Gastrocnemius medialis (tissue), 4 donors: Measurements from ENCODE around the gene UBE2Q1. TPM values are rescaled to one million over a fixed set of nuclear protein-coding genes. Genes with fewer than 3 reads are reported as not detected.

Experiments
- ATAC-seq, 2 donors: fragments of 150-250 bp; one replicate each; pipeline ENCODE4 v1.9.1; 2016
- DNase-seq, 2 donors: peaks; one replicate each; pipeline ENCODE4 v3.0.0-alpha.2; 2019
- H3K27ac ChIP-seq, 4 donors: fragments of 200-600 bp; sonication (generic); 1 replicate in 1 of 4; 2 replicates in 3 of 4; pipeline ENCODE4 v1.5.1; 2016 to 2018; ENCODE audit warnings: mild to moderate bottlenecking in 2 of 4, moderate library complexity in 1 of 4
- H3K27me3 ChIP-seq, 3 donors: fragments of 200-600 bp; sonication (generic) in 2 of 3; 1 replicate in 1 of 3; 2 replicates in 2 of 3; pipeline versions ENCODE4 v1.5.1 to v1.6.0; 2016 to 2019; ENCODE audit warnings: mild to moderate bottlenecking in 1 of 3, moderate library complexity in 1 of 3
- H3K36me3 ChIP-seq, 2 donors: fragments of 200-600 bp; sonication (generic) in 1 of 2; one replicate each; pipeline ENCODE4 v1.5.1; 2017 to 2018
- H3K4me1 ChIP-seq, 2 donors: fragments of 200-600 bp; sonication (generic) in 1 of 2; one replicate each; pipeline ENCODE4 v1.5.1; 2016 to 2017; ENCODE audit warnings: mild to moderate bottlenecking in 2 of 2
- H3K4me3 ChIP-seq, 4 donors: fragments of 200-600 bp; sonication (generic) in 3 of 4; 1 replicate in 1 of 4; 2 replicates in 3 of 4; pipeline ENCODE4 v1.5.1; 2016 to 2019; ENCODE audit warnings: mild to moderate bottlenecking in 2 of 4
- H3K9me3 ChIP-seq, 3 donors: fragments of 200-600 bp; sonication (generic) in 2 of 3; 1 replicate in 1 of 3; 2 replicates in 2 of 3; pipeline ENCODE4 v1.5.1; 2016 to 2019
- CTCF ChIP-seq, 5 experiments: fragments of 450-650 bp in 3 of 5; fragments of 200-600 bp in 2 of 5; sonication (generic) in 2 of 5; IDR thresholded peaks in 4 of 5; conservative IDR thresholded peaks in 1 of 5; 1 replicate in 4 of 5; 2 replicates in 1 of 5; pipeline ENCODE4 v1.5.1; 2016 to 2019; ENCODE audit warnings: antibody characterized with exemption in 5 of 5, mild to moderate bottlenecking in 3 of 5, moderate library complexity in 3 of 5
- POLR2A ChIP-seq, 2 donors: fragments of 450-650 bp; IDR thresholded peaks; one replicate each; pipeline ENCODE4 v1.6.1; 2017; ENCODE audit warnings: antibody characterized with exemption in 2 of 2, mild to moderate bottlenecking in 2 of 2, moderate library complexity in 2 of 2
- in situ Hi-C, 4 donors: fragments of 200-750 bp; cut with MboI; loops; one replicate each; pipeline versions ENCODE4 v1.15.0 to v1.8.0; 2017; ENCODE audit warnings: low sequenced_read_pairs in 4 of 4
- intact Hi-C: fragments of 100-400 bp; cut with DNase I; formaldehyde crosslinking; loops from one replicate; pipeline ENCODE4 v1.15.1; 2023; ENCODE audit warnings: low total_unique reads
- total RNA-seq, 4 donors: library from RNA; depleted of rRNA; stranded (reverse); fragments of >200 nt; gene quantifications; one replicate each; pipeline versions ENCODE4 v1.1.0 to v1.2.3, GENCODE V29; 2016

Gene UBE2Q1
- total RNA-seq, 4 donors from 2014 or later, result 18.8 to 42.8 (median 24.1) TPM

- in situ Hi-C loops, result no loop called here
- TF ChIP-seq CTCF (IDR thresholded peaks at IDR 0.05 in 4 of 5, conservative IDR thresholded peaks at IDR 0.05 in 1 of 5), result no peak
- TF ChIP-seq POLR2A (IDR thresholded peaks at IDR 0.05), result no peak
- Histone ChIP-seq H3K4me3 (no peak overlapping the region), H3K36me3 (peaks cover 15 to 100% of the 10 kb centered on the region in 2 donors), H3K9me3 (no peaks in the 10 kb centered on the region), H3K4me1 (no peaks in the 10 kb centered on the region), H3K27me3 (no peaks in the 10 kb centered on the region), H3K27ac (no peak overlapping the region)
- intact Hi-C loops, result no loop called here
- ATAC-seq (no peak), DNase-seq (no peak)
Measured at GRCh38 chr1:154586641-154587040, 28.2 kb upstream of the UBE2Q1 start.

DNA sequence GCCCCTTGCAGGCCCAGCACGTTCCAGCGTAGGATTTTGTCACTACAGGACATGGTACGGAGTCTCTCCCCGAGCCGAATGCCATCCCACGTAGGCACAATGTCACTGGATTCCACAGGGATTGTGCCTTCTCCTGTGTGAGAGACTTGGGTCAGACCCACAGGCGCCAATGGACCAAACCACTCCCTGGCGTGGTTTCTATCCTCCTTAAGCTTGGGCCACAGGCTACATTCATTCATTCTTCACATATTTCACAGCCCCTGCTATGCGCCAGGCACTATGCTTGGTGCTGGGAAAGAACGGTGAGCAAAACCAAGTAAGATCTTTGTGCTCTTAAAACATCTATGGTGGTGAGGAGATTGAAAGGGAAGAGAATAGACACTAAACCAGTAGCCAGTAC is 27.8 kb upstream of the UBE2Q1 start:
- intact Hi-C loops, result no loop called here
- peaks cover 15 to 100% of the 10 kb centered on the region in 2 donors for H3K36me3 ChIP-seq
- in situ Hi-C loops, result no loop called here
- no peak for ATAC-seq
- H3K4me3 ChIP-seq, result no peak overlapping the region
- H3K27me3 ChIP-seq, result no peaks in the 10 kb centered on the region
- no peaks in the 10 kb centered on the region for H3K9me3 ChIP-seq
- H3K4me1 ChIP-seq, result no peaks in the 10 kb centered on the region
- DNase-seq, result no peak
- TF ChIP-seq POLR2A (IDR thresholded peaks at IDR 0.05) (no peak), CTCF (IDR thresholded peaks at IDR 0.05 in 4 of 5, conservative IDR thresholded peaks at IDR 0.05 in 1 of 5) (no peak)
- no peak overlapping the region for H3K27ac ChIP-seq

- H3K36me3 ChIP-seq, result peaks cover 13 to 96% of the 10 kb centered on the region in 2 donors
- no peak overlapping the region for H3K4me3 ChIP-seq
- TF ChIP-seq CTCF (IDR thresholded peaks at IDR 0.05 in 4 of 5, conservative IDR thresholded peaks at IDR 0.05 in 1 of 5) (no peak), POLR2A (IDR thresholded peaks at IDR 0.05) (no peak)
- H3K27me3 ChIP-seq, result no peaks in the 10 kb centered on the region
- DNase-seq (no peak), ATAC-seq (no peak)
- H3K4me1 ChIP-seq, result no peaks in the 10 kb centered on the region
- no peaks in the 10 kb centered on the region for H3K9me3 ChIP-seq
- intact Hi-C loops, result no loop called here
- H3K27ac ChIP-seq, result no peak overlapping the region
- in situ Hi-C loops, result no loop called here
Measured at GRCh38 chr1:154584267-154584994, 26.0 kb upstream of the UBE2Q1 start.

DNA sequence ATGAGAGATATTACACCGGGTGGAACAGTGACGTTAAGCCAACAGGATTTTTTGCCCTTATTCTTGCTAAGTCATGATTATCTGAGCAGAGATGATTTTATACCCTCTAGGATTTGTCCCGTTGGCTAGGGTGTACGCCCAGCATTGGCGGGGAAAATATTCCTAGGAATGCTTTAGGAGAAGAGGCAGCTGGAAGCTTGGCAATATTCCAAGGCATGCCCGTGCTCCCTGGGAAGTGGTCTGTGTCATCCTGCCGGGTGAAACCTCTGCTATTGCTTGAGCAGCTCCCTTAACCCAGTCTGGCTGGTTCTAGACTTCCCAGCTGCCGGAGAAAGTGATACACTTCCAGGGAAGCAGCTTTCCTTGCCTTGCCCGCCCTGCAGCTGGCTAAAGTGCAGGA is 25.3 kb upstream of the UBE2Q1 start:
- in situ Hi-C loops (no loop called here), intact Hi-C loops (no loop called here)
- no peak for DNase-seq
- ATAC-seq, result no peak
- H3K36me3 ChIP-seq, result peaks cover 7 to 96% of the 10 kb centered on the region in 2 donors
- TF ChIP-seq CTCF (IDR thresholded peaks at IDR 0.05 in 4 of 5, conservative IDR thresholded peaks at IDR 0.05 in 1 of 5) (no peak), POLR2A (IDR thresholded peaks at IDR 0.05) (no peak)
- H3K4me3 ChIP-seq, result no peak overlapping the region
- no peaks in the 10 kb centered on the region for H3K9me3 ChIP-seq
- no peaks in the 10 kb centered on the region for H3K27me3 ChIP-seq
- no peaks in the 10 kb centered on the region for H3K4me1 ChIP-seq
- no peak overlapping the region for H3K27ac ChIP-seq

DNA sequence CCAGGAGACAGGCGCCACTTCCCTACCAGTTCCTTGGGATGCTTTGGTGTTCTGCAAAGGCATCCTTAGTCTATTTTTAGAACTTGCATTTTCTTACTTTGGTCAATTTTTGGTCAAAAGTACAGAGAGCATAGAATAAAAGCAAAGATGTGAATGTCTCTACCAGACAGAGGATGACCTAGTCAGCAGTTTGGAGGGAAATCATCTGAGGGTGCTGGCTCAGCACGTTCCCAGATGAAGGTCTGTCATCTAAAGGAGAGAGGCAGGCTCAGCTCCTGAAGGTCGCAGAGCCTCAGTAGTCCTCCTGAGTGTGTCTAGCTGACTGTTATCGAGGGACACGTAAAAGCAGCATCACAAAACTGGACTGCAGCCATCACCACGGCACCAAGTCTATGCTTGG is 24.4 kb upstream of the UBE2Q1 start:
- H3K4me3 ChIP-seq, result no peak overlapping the region
- H3K27me3 ChIP-seq, result no peaks in the 10 kb centered on the region
- H3K36me3 ChIP-seq, result peaks cover 3 to 89% of the 10 kb centered on the region in 2 donors
- in situ Hi-C loops, result no loop called here
- no peak overlapping the region for H3K27ac ChIP-seq
- H3K4me1 ChIP-seq, result no peaks in the 10 kb centered on the region
- intact Hi-C loops, result no loop called here
- DNase-seq (no peak), ATAC-seq (no peak)
- no peaks in the 10 kb centered on the region for H3K9me3 ChIP-seq
- no peak for TF ChIP-seq CTCF (IDR thresholded peaks at IDR 0.05 in 4 of 5, conservative IDR thresholded peaks at IDR 0.05 in 1 of 5)
- no peak for TF ChIP-seq POLR2A (IDR thresholded peaks at IDR 0.05)
